ENCODE results near the gene GPR17.

The GPR17 gene

GRCh38 chr2:127670055-127670956 lies 24.4 kb downstream of the GPR17 start:
- Histone ChIP-seq H3K27me3 (ENCODE audit: control insufficient read depth, insufficient read depth, low read length) (no peaks in the 10 kb centered on the region), H3K4me1 (ENCODE audit: control insufficient read depth, insufficient read depth, low read length) (peaks cover 36% of the 10 kb centered on the region), H3K4me3 (ENCODE audit: low read length) (peak overlapping the region; percentile 0), H3K27ac (ENCODE audit: low read depth, low read length) (peak overlapping the region; percentile 54), H3K9ac (ENCODE audit: low read length) (no peak overlapping the region), H3K36me3 (ENCODE audit: control insufficient read depth, insufficient read depth, low read length) (peaks cover 3% of the 10 kb centered on the region)

- peaks cover 3% of the 10 kb centered on the region for H3K36me3 ChIP-seq (ENCODE audit: control insufficient read depth, insufficient read depth, low read length)
- no peaks in the 10 kb centered on the region for H3K27me3 ChIP-seq (ENCODE audit: control insufficient read depth, insufficient read depth, low read length)
- H3K27ac ChIP-seq (ENCODE audit: low read depth, low read length): peak overlapping the region; percentile 44
- H3K9ac ChIP-seq (ENCODE audit: low read length): no peak overlapping the region
- peaks cover 32% of the 10 kb centered on the region for H3K4me1 ChIP-seq (ENCODE audit: control insufficient read depth, insufficient read depth, low read length)
- H3K4me3 ChIP-seq (ENCODE audit: low read length): peak overlapping the region; percentile 0
Observed at GRCh38 chr2:127670957-127671290, 25.0 kb downstream of the GPR17 start.

GRCh38 chr2:127671557-127672302 lies 25.8 kb downstream of the GPR17 start:
- peak overlapping the region; percentile 96 for H3K27ac ChIP-seq (ENCODE audit: low read depth, low read length)

GRCh38 chr2:127672341-127673224 lies 26.6 kb downstream of the GPR17 start:
- H3K4me3 ChIP-seq (ENCODE audit: low read length): peak overlapping the region; percentile 83
- H3K9ac ChIP-seq (ENCODE audit: low read length): peak overlapping the region; percentile 24
- peaks cover 3% of the 10 kb centered on the region for H3K36me3 ChIP-seq (ENCODE audit: control insufficient read depth, insufficient read depth, low read length)
- no peaks in the 10 kb centered on the region for H3K27me3 ChIP-seq (ENCODE audit: control insufficient read depth, insufficient read depth, low read length)
- peak overlapping the region; percentile 96 for H3K27ac ChIP-seq (ENCODE audit: low read depth, low read length)
- peaks cover 27% of the 10 kb centered on the region for H3K4me1 ChIP-seq (ENCODE audit: control insufficient read depth, insufficient read depth, low read length)

More at GRCh38 chr2:127671557-127672302, 25.8 kb downstream of the GPR17 start:
- Histone ChIP-seq H3K27me3 (ENCODE audit: control insufficient read depth, insufficient read depth, low read length) (no peaks in the 10 kb centered on the region), H3K9ac (ENCODE audit: low read length) (peak overlapping the region; percentile 24), H3K4me1 (ENCODE audit: control insufficient read depth, insufficient read depth, low read length) (peaks cover 28% of the 10 kb centered on the region), H3K36me3 (ENCODE audit: control insufficient read depth, insufficient read depth, low read length) (peaks cover 3% of the 10 kb centered on the region), H3K4me3 (ENCODE audit: low read length) (peak overlapping the region; percentile 83)

GRCh38 chr2:127673291-127674069 lies 27.5 kb downstream of the GPR17 start:
- H3K36me3 ChIP-seq (ENCODE audit: control insufficient read depth, insufficient read depth, low read length): peaks cover 3% of the 10 kb centered on the region
- peak overlapping the region; percentile 83 for H3K4me3 ChIP-seq (ENCODE audit: low read length)
- peak overlapping the region; percentile 96 for H3K27ac ChIP-seq (ENCODE audit: low read depth, low read length)
- H3K27me3 ChIP-seq (ENCODE audit: control insufficient read depth, insufficient read depth, low read length): no peaks in the 10 kb centered on the region
- H3K4me1 ChIP-seq (ENCODE audit: control insufficient read depth, insufficient read depth, low read length): peaks cover 27% of the 10 kb centered on the region
- H3K9ac ChIP-seq (ENCODE audit: low read length): peak overlapping the region; percentile 49

- no peaks in the 10 kb centered on the region for H3K27me3 ChIP-seq (ENCODE audit: control insufficient read depth, insufficient read depth, low read length)
- peak overlapping the region; percentile 49 for H3K9ac ChIP-seq (ENCODE audit: low read length)
- H3K27ac ChIP-seq (ENCODE audit: low read depth, low read length): peak overlapping the region; percentile 96
- H3K4me3 ChIP-seq (ENCODE audit: low read length): peak overlapping the region; percentile 83
- H3K36me3 ChIP-seq (ENCODE audit: control insufficient read depth, insufficient read depth, low read length): peaks cover 3% of the 10 kb centered on the region
- peaks cover 27% of the 10 kb centered on the region for H3K4me1 ChIP-seq (ENCODE audit: control insufficient read depth, insufficient read depth, low read length)
Observed at GRCh38 chr2:127674241-127675209, 28.6 kb downstream of the GPR17 start.

- H3K27me3 ChIP-seq (ENCODE audit: control insufficient read depth, insufficient read depth, low read length): no peaks in the 10 kb centered on the region
- H3K27ac ChIP-seq (ENCODE audit: low read depth, low read length): peak within 1 kb of the TSS; percentile 96
- peak within 1 kb of the TSS; percentile 83 for H3K4me3 ChIP-seq (ENCODE audit: low read length)
- peaks cover 3% of the 10 kb centered on the region for H3K36me3 ChIP-seq (ENCODE audit: control insufficient read depth, insufficient read depth, low read length)
- H3K4me1 ChIP-seq (ENCODE audit: control insufficient read depth, insufficient read depth, low read length): peaks cover 24% of the 10 kb centered on the region
- peak within 1 kb of the TSS; percentile 49 for H3K9ac ChIP-seq (ENCODE audit: low read length)
Observed at GRCh38 chr2:127675331-127676261, 29.6 kb downstream of the GPR17 start, which contains the start of gene LIMS2. LIMS2 (minus strand) TSS chr2:127675530; CDS start chr2:127675024, 506 bp downstream.

GRCh38 chr2:127676906-127677305 lies 31.0 kb downstream of the GPR17 start:
- H3K4me3 ChIP-seq (ENCODE audit: low read length): no peak overlapping the region
- H3K27ac ChIP-seq (ENCODE audit: low read depth, low read length): peak overlapping the region; percentile 80
- H3K36me3 ChIP-seq (ENCODE audit: control insufficient read depth, insufficient read depth, low read length): peaks cover 1% of the 10 kb centered on the region
- H3K9ac ChIP-seq (ENCODE audit: low read length): no peak overlapping the region
- no peaks in the 10 kb centered on the region for H3K27me3 ChIP-seq (ENCODE audit: control insufficient read depth, insufficient read depth, low read length)
- peaks cover 24% of the 10 kb centered on the region for H3K4me1 ChIP-seq (ENCODE audit: control insufficient read depth, insufficient read depth, low read length)

- no peaks in the 10 kb centered on the region for H3K36me3 ChIP-seq (ENCODE audit: control insufficient read depth, insufficient read depth, low read length)
- no peaks in the 10 kb centered on the region for H3K27me3 ChIP-seq (ENCODE audit: control insufficient read depth, insufficient read depth, low read length)
- H3K4me3 ChIP-seq (ENCODE audit: low read length): no peak overlapping the region
- no peak overlapping the region for H3K27ac ChIP-seq (ENCODE audit: low read depth, low read length)
- H3K9ac ChIP-seq (ENCODE audit: low read length): no peak overlapping the region
- peaks cover 29% of the 10 kb centered on the region for H3K4me1 ChIP-seq (ENCODE audit: control insufficient read depth, insufficient read depth, low read length)
Observed at GRCh38 chr2:127678531-127678930, 32.6 kb downstream of the GPR17 start.

GRCh38 chr2:127678991-127679390 lies 33.0 kb downstream of the GPR17 start:
- H3K27ac ChIP-seq (ENCODE audit: low read depth, low read length): no peak overlapping the region
- H3K4me3 ChIP-seq (ENCODE audit: low read length): no peak overlapping the region
- no peak overlapping the region for H3K9ac ChIP-seq (ENCODE audit: low read length)
- peaks cover 32% of the 10 kb centered on the region for H3K4me1 ChIP-seq (ENCODE audit: control insufficient read depth, insufficient read depth, low read length)
- no peaks in the 10 kb centered on the region for H3K27me3 ChIP-seq (ENCODE audit: control insufficient read depth, insufficient read depth, low read length)
- no peaks in the 10 kb centered on the region for H3K36me3 ChIP-seq (ENCODE audit: control insufficient read depth, insufficient read depth, low read length)

Data from rectal smooth muscle tissue (tissue), 1 donor.